ENCODE results near the gene PLAU. TPM values are rescaled to one million over a fixed set of nuclear protein-coding genes. Genes with fewer than 3 reads are reported as not detected.

The PLAU gene
- total and polyA plus RNA-seq, 9 of the 15 experiments (the other 6 are each of a cell fraction or from before 2014, with no cell fraction given), result 2.1 to 16.9 (median 3.3) TPM

DNA sequence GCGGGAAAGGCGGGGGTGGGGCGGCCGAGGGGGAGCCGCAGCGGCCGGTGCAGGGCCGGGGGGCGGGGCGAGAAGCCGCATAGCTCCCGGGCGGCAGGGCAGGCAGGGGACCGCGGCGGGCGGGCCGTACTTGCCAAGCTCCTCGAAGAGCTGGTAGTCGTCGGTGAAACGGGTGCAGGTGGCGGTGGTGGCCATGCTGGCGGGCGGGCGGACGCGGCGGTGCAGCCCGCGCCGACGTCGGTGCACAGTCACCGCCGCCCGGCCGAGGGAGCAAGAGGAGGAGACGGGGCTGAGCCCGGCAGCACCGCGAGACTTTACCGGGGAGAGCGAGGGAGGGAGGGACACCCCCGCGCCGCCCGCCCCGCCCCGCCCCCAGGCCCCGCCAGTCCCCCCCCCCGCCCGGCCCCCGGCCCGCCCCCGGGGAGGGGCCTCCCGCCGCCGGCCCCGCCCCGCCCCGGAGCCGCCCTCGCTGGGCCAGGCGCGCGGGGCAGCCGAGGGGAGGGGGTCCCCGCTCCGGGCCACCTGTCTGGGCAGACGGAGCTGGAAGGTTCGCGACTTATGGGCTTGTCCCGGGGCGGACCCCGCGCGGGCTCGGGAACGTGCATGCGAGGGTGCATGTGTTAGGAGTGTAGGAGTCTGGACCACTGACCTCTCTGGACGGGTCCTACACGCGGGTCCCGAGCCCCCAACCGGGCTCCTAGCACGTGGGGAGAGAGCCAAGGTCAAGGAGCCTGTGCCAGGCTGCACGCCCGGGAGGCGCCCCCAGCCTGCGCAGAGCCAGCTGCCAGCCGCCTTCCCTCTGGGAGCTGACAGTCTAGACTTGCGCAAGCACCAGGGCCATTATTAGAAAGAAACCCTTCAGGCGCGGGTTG lies 36.4 kb upstream of the PLAU start, which contains the start of gene CAMK2G (continued):
- TF ChIP-seq CEBPB (tag; IDR thresholded peaks at IDR 0.05) (peak; percentile 100), FUS (optimal IDR thresholded peaks at IDR 0.05; ENCODE audit: low read depth, low read length) (no peak), GABPA (tag; conservative IDR thresholded peaks at IDR 0.05; ENCODE audit: low read depth) (0 out of 2 replicates have a peak, but pooled peaks have one; percentile 24), ZNF316 (IDR thresholded peaks at IDR 0.05) (peak; percentile 92), SLC30A9 (CRISPR knock-in tag; IDR thresholded peaks at IDR 0.05) (no peak), FOXA3 (CRISPR knock-in tag; conservative IDR thresholded peaks at IDR 0.05 in 1 of 2, IDR thresholded peaks at IDR 0.05 in 1 of 2) (peak in 1 of 2 experiments; percentile 48; a peak in 1 of 4 replicates), ZNF212 (CRISPR knock-in tag; IDR thresholded peaks at IDR 0.05) (no peak), FOXA1 (IDR thresholded peaks at IDR 0.05; ENCODE audit: borderline replicate concordance) (no peak), CTBP1 (IDR thresholded peaks at IDR 0.05; ENCODE audit: borderline replicate concordance) (peak; percentile 47; the same call in 1 of the 2 replicates), NFXL1 (CRISPR knock-in tag; IDR thresholded peaks at IDR 0.05) (no peak), DACH1 (IDR thresholded peaks at IDR 0.05; ENCODE audit: partially characterized antibody) (peak; percentile 37)
- TF ChIP-seq, protein P1, sequence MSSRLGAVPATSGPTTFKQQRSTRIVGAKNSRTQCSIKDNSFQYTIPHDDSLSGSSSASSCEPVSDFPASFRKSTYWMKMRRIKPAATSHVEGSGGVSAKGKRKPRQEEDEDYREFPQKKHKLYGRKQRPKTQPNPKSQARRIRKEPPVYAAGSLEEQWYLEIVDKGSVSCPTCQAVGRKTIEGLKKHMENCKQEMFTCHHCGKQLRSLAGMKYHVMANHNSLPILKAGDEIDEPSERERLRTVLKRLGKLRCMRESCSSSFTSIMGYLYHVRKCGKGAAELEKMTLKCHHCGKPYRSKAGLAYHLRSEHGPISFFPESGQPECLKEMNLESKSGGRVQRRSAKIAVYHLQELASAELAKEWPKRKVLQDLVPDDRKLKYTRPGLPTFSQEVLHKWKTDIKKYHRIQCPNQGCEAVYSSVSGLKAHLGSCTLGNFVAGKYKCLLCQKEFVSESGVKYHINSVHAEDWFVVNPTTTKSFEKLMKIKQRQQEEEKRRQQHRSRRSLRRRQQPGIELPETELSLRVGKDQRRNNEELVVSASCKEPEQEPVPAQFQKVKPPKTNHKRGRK (tag; IDR thresholded peaks at IDR 0.05), result no peak
- TF ChIP-seq, protein P2, sequence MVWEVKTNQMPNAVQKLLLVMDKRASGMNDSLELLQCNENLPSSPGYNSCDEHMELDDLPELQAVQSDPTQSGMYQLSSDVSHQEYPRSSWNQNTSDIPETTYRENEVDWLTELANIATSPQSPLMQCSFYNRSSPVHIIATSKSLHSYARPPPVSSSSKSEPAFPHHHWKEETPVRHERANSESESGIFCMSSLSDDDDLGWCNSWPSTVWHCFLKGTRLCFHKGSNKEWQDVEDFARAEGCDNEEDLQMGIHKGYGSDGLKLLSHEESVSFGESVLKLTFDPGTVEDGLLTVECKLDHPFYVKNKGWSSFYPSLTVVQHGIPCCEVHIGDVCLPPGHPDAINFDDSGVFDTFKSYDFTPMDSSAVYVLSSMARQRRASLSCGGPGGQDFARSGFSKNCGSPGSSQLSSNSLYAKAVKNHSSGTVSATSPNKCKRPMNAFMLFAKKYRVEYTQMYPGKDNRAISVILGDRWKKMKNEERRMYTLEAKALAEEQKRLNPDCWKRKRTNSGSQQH (CRISPR knock-in tag; IDR thresholded peaks at IDR 0.05), result 0 out of 2 replicates have a peak, but pooled peaks have one; percentile 21
- TF ChIP-seq, protein P3, sequence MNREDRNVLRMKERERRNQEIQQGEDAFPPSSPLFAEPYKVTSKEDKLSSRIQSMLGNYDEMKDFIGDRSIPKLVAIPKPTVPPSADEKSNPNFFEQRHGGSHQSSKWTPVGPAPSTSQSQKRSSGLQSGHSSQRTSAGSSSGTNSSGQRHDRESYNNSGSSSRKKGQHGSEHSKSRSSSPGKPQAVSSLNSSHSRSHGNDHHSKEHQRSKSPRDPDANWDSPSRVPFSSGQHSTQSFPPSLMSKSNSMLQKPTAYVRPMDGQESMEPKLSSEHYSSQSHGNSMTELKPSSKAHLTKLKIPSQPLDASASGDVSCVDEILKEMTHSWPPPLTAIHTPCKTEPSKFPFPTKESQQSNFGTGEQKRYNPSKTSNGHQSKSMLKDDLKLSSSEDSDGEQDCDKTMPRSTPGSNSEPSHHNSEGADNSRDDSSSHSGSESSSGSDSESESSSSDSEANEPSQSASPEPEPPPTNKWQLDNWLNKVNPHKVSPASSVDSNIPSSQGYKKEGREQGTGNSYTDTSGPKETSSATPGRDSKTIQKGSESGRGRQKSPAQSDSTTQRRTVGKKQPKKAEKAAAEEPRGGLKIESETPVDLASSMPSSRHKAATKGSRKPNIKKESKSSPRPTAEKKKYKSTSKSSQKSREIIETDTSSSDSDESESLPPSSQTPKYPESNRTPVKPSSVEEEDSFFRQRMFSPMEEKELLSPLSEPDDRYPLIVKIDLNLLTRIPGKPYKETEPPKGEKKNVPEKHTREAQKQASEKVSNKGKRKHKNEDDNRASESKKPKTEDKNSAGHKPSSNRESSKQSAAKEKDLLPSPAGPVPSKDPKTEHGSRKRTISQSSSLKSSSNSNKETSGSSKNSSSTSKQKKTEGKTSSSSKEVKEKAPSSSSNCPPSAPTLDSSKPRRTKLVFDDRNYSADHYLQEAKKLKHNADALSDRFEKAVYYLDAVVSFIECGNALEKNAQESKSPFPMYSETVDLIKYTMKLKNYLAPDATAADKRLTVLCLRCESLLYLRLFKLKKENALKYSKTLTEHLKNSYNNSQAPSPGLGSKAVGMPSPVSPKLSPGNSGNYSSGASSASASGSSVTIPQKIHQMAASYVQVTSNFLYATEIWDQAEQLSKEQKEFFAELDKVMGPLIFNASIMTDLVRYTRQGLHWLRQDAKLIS (CRISPR knock-in tag; IDR thresholded peaks at IDR 0.05), result peak; percentile 74; the same call in 1 of the 2 replicates
- TF ChIP-seq, protein P4, sequence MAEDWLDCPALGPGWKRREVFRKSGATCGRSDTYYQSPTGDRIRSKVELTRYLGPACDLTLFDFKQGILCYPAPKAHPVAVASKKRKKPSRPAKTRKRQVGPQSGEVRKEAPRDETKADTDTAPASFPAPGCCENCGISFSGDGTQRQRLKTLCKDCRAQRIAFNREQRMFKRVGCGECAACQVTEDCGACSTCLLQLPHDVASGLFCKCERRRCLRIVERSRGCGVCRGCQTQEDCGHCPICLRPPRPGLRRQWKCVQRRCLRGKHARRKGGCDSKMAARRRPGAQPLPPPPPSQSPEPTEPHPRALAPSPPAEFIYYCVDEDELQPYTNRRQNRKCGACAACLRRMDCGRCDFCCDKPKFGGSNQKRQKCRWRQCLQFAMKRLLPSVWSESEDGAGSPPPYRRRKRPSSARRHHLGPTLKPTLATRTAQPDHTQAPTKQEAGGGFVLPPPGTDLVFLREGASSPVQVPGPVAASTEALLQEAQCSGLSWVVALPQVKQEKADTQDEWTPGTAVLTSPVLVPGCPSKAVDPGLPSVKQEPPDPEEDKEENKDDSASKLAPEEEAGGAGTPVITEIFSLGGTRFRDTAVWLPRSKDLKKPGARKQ (CRISPR knock-in tag; IDR thresholded peaks at IDR 0.05), result no peak
- TF ChIP-seq, protein P5, sequence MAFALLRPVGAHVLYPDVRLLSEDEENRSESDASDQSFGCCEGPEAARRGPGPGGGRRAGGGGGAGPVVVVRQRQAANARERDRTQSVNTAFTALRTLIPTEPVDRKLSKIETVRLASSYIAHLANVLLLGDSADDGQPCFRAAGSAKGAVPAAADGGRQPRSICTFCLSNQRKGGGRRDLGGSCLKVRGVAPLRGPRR (CRISPR knock-in tag; IDR thresholded peaks at IDR 0.05), result no peak

Measured in K562 (cell line).